ENCODE data around the gene CELA2A. TPM values are rescaled to one million over a fixed set of nuclear protein-coding genes. Genes with fewer than 3 reads are reported as not detected.

Gene CELA2A
- total RNA-seq, 1 experiment from 2014 or later = not detected

- Histone ChIP-seq H3K27ac (ENCODE audit: low read length) (peak within 1 kb of the TSS; percentile 50), H3K36me3 (ENCODE audit: low read depth, low read length) (peaks cover 7% of the 10 kb centered on the region), H3K9me3 (ENCODE audit: low read length) (no peaks in the 10 kb centered on the region), H3F3A (ENCODE audit: low read length, unreplicated experiment) (no peaks in the 10 kb centered on the region), H3K4me2 (ENCODE audit: low read length) (peak within 1 kb of the TSS; percentile 99), H3K27me3 (ENCODE audit: low read length) (no peaks in the 10 kb centered on the region), H3K79me2 (ENCODE audit: low read length) (peaks cover 48% of the 10 kb centered on the region), H4K20me1 (ENCODE audit: low read length) (peaks cover 27% of the 10 kb centered on the region), H3K9me2 (replicated peaks; ENCODE audit: low read length) (no peaks in the 10 kb centered on the region), H3K9ac (ENCODE audit: low read length) (peak within 1 kb of the TSS; percentile 95), H3K4me1 (ENCODE audit: insufficient read depth, low read length) (peaks cover 46% of the 10 kb centered on the region), H2AFZ (ENCODE audit: low read length) (peak within 1 kb of the TSS; percentile 70), H3K4me3 (ENCODE audit: low read length) (peak within 1 kb of the TSS; percentile 100)
- peak; percentile 80 for DNase-seq
- CTCF ChIA-PET = no interaction called here
- no peak for TF ChIP-seq EZH2 (IDR thresholded peaks at IDR 0.05; ENCODE audit: low read length, unreplicated experiment)
- no peak for TF ChIP-seq EZH2phosphoT487 (IDR thresholded peaks at IDR 0.05; ENCODE audit: borderline replicate concordance, low read length)
- no peak for TF ChIP-seq CTCF (conservative IDR thresholded peaks at IDR 0.05; ENCODE audit: low read depth, low read length)
- ATAC-seq = peak; percentile 84
- intact Hi-C loops (cut with micrococcal nuclease) = loop anchor here (1.0 kb wide), 2 partner anchors 8 to 24 kb away; no protein-coding TSS in a partner anchor
- POLR2A ChIA-PET (ENCODE audit: unreplicated experiment) = no interaction called here
- BruUV-seq (replicated peaks) = no TSS peak
These were observed 46.9 kb upstream of the CELA2A start, which contains the start of gene EFHD2 for GRCh38 chr1:15409388-15410222. EFHD2 (plus strand) TSS chr1:15409888; CDS start chr1:15409972, 84 bp downstream.

GRCh38 chr1:15410223-15410883, 46.2 kb upstream of the CELA2A start:
- peaks cover 49% of the 10 kb centered on the region for H3K4me1 ChIP-seq (ENCODE audit: insufficient read depth, low read length)
- H3K9me3 ChIP-seq (ENCODE audit: low read length) = no peaks in the 10 kb centered on the region
- H3K27me3 ChIP-seq (ENCODE audit: low read length) = no peaks in the 10 kb centered on the region
- peaks cover 15% of the 10 kb centered on the region for H3K36me3 ChIP-seq (ENCODE audit: low read depth, low read length)
- TF ChIP-seq EZH2 (IDR thresholded peaks at IDR 0.05; ENCODE audit: low read length, unreplicated experiment) (no peak), CTCF (conservative IDR thresholded peaks at IDR 0.05; ENCODE audit: low read depth, low read length) (no peak), EZH2phosphoT487 (IDR thresholded peaks at IDR 0.05; ENCODE audit: borderline replicate concordance, low read length) (no peak)
- ChIA-PET CTCF (no interaction called here), POLR2A (ENCODE audit: unreplicated experiment) (interaction anchor here (0.6 kb wide), 1 partner anchor 232 kb away, joined by 8 read pairs; no protein-coding TSS in a partner anchor)
- H3K9me2 ChIP-seq (replicated peaks; ENCODE audit: low read length) = no peaks in the 10 kb centered on the region
- no TSS peak for BruUV-seq (replicated peaks)
- H2AFZ ChIP-seq (ENCODE audit: low read length) = peak overlapping the region; percentile 70; the same call in 1 of the 2 replicates
- peak overlapping the region; percentile 99 for H3K4me2 ChIP-seq (ENCODE audit: low read length)
- peaks cover 56% of the 10 kb centered on the region for H3K79me2 ChIP-seq (ENCODE audit: low read length)
- H3K4me3 ChIP-seq (ENCODE audit: low read length) = peak overlapping the region; percentile 100
- intact Hi-C loops (cut with micrococcal nuclease) = no loop called here
- peaks cover 27% of the 10 kb centered on the region for H4K20me1 ChIP-seq (ENCODE audit: low read length)
- H3K9ac ChIP-seq (ENCODE audit: low read length) = peak overlapping the region; percentile 95
- no peaks in the 10 kb centered on the region for H3F3A ChIP-seq (ENCODE audit: low read length, unreplicated experiment)
- no peak for ATAC-seq
- no peak for DNase-seq
- peak overlapping the region; percentile 50 for H3K27ac ChIP-seq (ENCODE audit: low read length)

Measured in PC-3 (cell line).